ENCODE data around the gene PLA2G4B. TPM values are rescaled to one million over a fixed set of nuclear protein-coding genes. Genes with fewer than 3 reads are reported as not detected.

The PLA2G4B gene
- total and polyA plus RNA-seq, 3 donors from 2014 or later: 7.4 to 16.6 (median 16.4) TPM

GRCh38 chr15:41866872-41867579 is 28.4 kb downstream of the PLA2G4B start:
- H3K36me3 ChIP-seq (ENCODE audit: low read depth, missing control alignments): no peaks in the 10 kb centered on the region
- H3K4me1 ChIP-seq: no peaks in the 10 kb centered on the region
- H3K9me3 ChIP-seq: no peaks in the 10 kb centered on the region
- WGBS, 2 donors: 77 to 93% methylated on average over 5 to 19 of the region's 25 CpGs
- DNase-seq: no peak
- TF ChIP-seq POLR2A (IDR thresholded peaks at IDR 0.05): no peak
- TF ChIP-seq CTCF (IDR thresholded peaks at IDR 0.05): no peak
- H3K4me3 ChIP-seq: no peak overlapping the region
- no peaks in the 10 kb centered on the region for H3K27me3 ChIP-seq
- intact Hi-C loops (cut with DNase I; ENCODE audit: low total_unique reads): no loop called here
- H3K27ac ChIP-seq: no peak overlapping the region

GRCh38 chr15:41868321-41868720 is 29.7 kb downstream of the PLA2G4B start:
- H3K27me3 ChIP-seq: no peaks in the 10 kb centered on the region
- no peaks in the 10 kb centered on the region for H3K36me3 ChIP-seq (ENCODE audit: low read depth, missing control alignments)
- 97 to 98% methylated on average over 11 to 14 of the region's 15 CpGs for WGBS, 2 donors
- H3K9me3 ChIP-seq: no peaks in the 10 kb centered on the region
- no peak overlapping the region for H3K4me3 ChIP-seq
- H3K4me1 ChIP-seq: no peaks in the 10 kb centered on the region
- H3K27ac ChIP-seq: no peak overlapping the region
- DNase-seq: no peak
- TF ChIP-seq POLR2A (IDR thresholded peaks at IDR 0.05) (no peak), CTCF (IDR thresholded peaks at IDR 0.05) (no peak)
- intact Hi-C loops (cut with DNase I; ENCODE audit: low total_unique reads): no loop called here

- Histone ChIP-seq H3K4me1 (no peaks in the 10 kb centered on the region), H3K36me3 (ENCODE audit: low read depth, missing control alignments) (no peaks in the 10 kb centered on the region), H3K27me3 (no peaks in the 10 kb centered on the region), H3K9me3 (no peaks in the 10 kb centered on the region), H3K4me3 (no peak overlapping the region), H3K27ac (no peak overlapping the region)
- WGBS, 2 donors: 88 to 91% methylated on average over 19 to 42 of the region's 42 CpGs
- intact Hi-C loops (cut with DNase I; ENCODE audit: low total_unique reads): no loop called here
- DNase-seq: no peak
- no peak for TF ChIP-seq POLR2A (IDR thresholded peaks at IDR 0.05)
- no peak for TF ChIP-seq CTCF (IDR thresholded peaks at IDR 0.05)
These were observed 31.4 kb downstream of the PLA2G4B start for GRCh38 chr15:41869770-41870688.

GRCh38 chr15:41870689-41871081 is 32.0 kb downstream of the PLA2G4B start:
- WGBS, 2 donors: 61 to 80% methylated on average over 7 to 9 of the region's 9 CpGs
- no peak for TF ChIP-seq POLR2A (IDR thresholded peaks at IDR 0.05)
- no peak for TF ChIP-seq CTCF (IDR thresholded peaks at IDR 0.05)
- no peak for DNase-seq

More at GRCh38 chr15:41870689-41871081, 32.0 kb downstream of the PLA2G4B start:
- Histone ChIP-seq H3K27ac (no peak overlapping the region), H3K4me3 (no peak overlapping the region), H3K4me1 (no peaks in the 10 kb centered on the region), H3K36me3 (ENCODE audit: low read depth, missing control alignments) (no peaks in the 10 kb centered on the region), H3K27me3 (no peaks in the 10 kb centered on the region), H3K9me3 (no peaks in the 10 kb centered on the region)
- intact Hi-C loops (cut with DNase I; ENCODE audit: low total_unique reads): no loop called here

Measured in testis (tissue), 3 donors.